Measurements from ENCODE around the gene ZDHHC4.

ZDHHC4 gene

GRCh38 chr7:6608081-6608480 is 30.8 kb downstream of the ZDHHC4 start:
- no peaks in the 10 kb centered on the region for H3K4me1 ChIP-seq (ENCODE audit: control insufficient read depth, insufficient read depth, low read length)
- H3K4me3 ChIP-seq (ENCODE audit: low read depth, low read length), result no peak overlapping the region
- no peak for TF ChIP-seq GLI4 (tag by site-specific recombination; IDR thresholded peaks at IDR 0.05)
- no peak for TF ChIP-seq ZNF658 (tag by site-specific recombination; IDR thresholded peaks at IDR 0.05)
- no peak for TF ChIP-seq ZBTB20 (tag by site-specific recombination; IDR thresholded peaks at IDR 0.05)
- no peak for TF ChIP-seq ZNF266 (tag by site-specific recombination; IDR thresholded peaks at IDR 0.05; ENCODE audit: low read depth)
- no peak for TF ChIP-seq ZNF354C (tag by site-specific recombination; IDR thresholded peaks at IDR 0.05; ENCODE audit: borderline replicate concordance, low read depth)
- no peak for TF ChIP-seq GLI2 (tag by site-specific recombination; IDR thresholded peaks at IDR 0.05; ENCODE audit: borderline replicate concordance, low read depth)
- no peaks in the 10 kb centered on the region for H3K9me3 ChIP-seq (ENCODE audit: control insufficient read depth, insufficient read depth, low read depth, low read length)
- H3K27ac ChIP-seq (ENCODE audit: extremely low read depth, low read depth, low read length), result no peak overlapping the region
- ChIA-PET POLR2A (interaction anchor here (0.6 kb wide), 1 partner anchor 49 kb away, joined by 3 read pairs; no protein-coding TSS in a partner anchor), CTCF (interaction anchor here (0.7 to 0.8 kb wide), 2 partner anchors 93 to 709 kb away, joined by 3 to 4 read pairs; no protein-coding TSS in a partner anchor)
- H3K36me3 ChIP-seq (ENCODE audit: control insufficient read depth in 2 of 2, insufficient read depth in 1 of 2, low read length in 2 of 2), result peaks cover 8 to 15% of the 10 kb centered on the region in 2 experiments; a peak in 2 of 3 replicates

DNA sequence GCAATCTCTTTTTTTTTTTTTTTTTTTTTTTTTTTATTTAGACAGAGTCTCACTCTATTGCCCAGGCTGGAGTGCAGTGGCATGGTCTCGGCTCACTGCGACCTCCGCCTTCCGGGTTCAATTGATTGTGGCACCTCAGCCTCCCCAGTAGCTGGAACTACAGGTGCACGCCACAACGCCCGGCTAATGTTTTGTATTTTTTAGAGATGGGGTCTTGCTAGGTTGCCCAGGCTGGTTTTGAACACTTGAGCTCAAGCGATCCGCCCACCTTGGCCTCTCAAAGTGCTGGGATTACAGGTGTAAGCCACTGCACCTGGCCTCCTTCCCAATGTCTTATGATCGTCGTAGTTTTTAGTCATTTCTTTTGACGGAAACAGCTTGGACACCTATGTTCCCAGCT is 31.5 kb downstream of the ZDHHC4 start:
- peaks cover 2 to 15% of the 10 kb centered on the region in 2 experiments; a peak in 2 of 3 replicates for H3K36me3 ChIP-seq (ENCODE audit: control insufficient read depth in 2 of 2, insufficient read depth in 1 of 2, low read length in 2 of 2)
- TF ChIP-seq ZNF121 (tag by site-specific recombination; IDR thresholded peaks at IDR 0.05), result peak; percentile 81
- TF ChIP-seq SETDB1 (IDR thresholded peaks at IDR 0.05; ENCODE audit: insufficient read length, low read length), result no peak
- H3K4me1 ChIP-seq (ENCODE audit: control insufficient read depth, insufficient read depth, low read length), result no peaks in the 10 kb centered on the region
- no peaks in the 10 kb centered on the region for H3K9me3 ChIP-seq (ENCODE audit: control insufficient read depth, insufficient read depth, low read depth, low read length)
- POLR2A ChIA-PET, result interaction anchor here (0.6 kb wide), 2 partner anchors 48 to 49 kb away, joined by 3 to 4 read pairs; no protein-coding TSS in a partner anchor
- H3K27ac ChIP-seq (ENCODE audit: extremely low read depth, low read depth, low read length), result no peak overlapping the region
- H3K4me3 ChIP-seq (ENCODE audit: low read depth, low read length), result no peak overlapping the region
- CTCF ChIA-PET, result interaction anchor here (0.5 to 0.8 kb wide), 5 partner anchors 9 to 709 kb away, joined by 3 to 4 read pairs (median 3); no protein-coding TSS in a partner anchor

DNA sequence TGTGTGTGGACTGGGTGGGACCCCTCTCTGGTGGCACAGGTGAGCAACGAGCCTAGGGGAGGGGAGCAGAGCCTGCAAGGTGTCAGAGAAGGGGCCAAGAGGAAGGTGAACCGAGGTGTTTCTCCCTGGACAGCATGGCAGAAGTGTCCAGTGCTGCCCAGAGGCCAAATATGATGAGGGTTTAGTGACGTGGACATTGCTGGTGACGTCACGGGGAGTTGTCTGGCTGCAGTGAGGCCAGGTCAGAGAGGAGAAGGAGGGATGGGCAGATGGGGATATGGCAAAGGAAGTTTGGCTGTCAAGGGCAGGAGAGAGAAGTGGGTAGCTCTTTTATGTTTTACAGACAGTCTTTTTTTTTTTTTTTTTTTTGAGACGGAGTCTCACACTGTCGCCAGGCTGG is 35.6 kb downstream of the ZDHHC4 start:
- Histone ChIP-seq H3K4me1 (ENCODE audit: control insufficient read depth, insufficient read depth, low read length) (no peaks in the 10 kb centered on the region), H3K27ac (ENCODE audit: extremely low read depth, low read depth, low read length) (no peak overlapping the region), H3K9me3 (ENCODE audit: control insufficient read depth, insufficient read depth, low read depth, low read length) (no peaks in the 10 kb centered on the region), H3K36me3 (ENCODE audit: control insufficient read depth in 2 of 2, insufficient read depth in 1 of 2, low read length in 2 of 2) (peaks cover 0 to 9% of the 10 kb centered on the region in 2 experiments; a peak in 2 of 3 replicates), H3K4me3 (ENCODE audit: low read depth, low read length) (no peak overlapping the region)
- CTCF ChIA-PET, result interaction anchor here (1.5 kb wide), 1 partner anchor 9 kb away, joined by 3 read pairs; no protein-coding TSS in a partner anchor
- POLR2A ChIA-PET, result no interaction called here
- TF ChIP-seq ZNF529 (tag by site-specific recombination; IDR thresholded peaks at IDR 0.05; ENCODE audit: insufficient replicate concordance) (no peak), ZEB2 (tag by site-specific recombination; IDR thresholded peaks at IDR 0.05) (no peak), ZNF302 (tag by site-specific recombination; IDR thresholded peaks at IDR 0.05; ENCODE audit: low read depth) (no peak), ZNF324 (tag by site-specific recombination; IDR thresholded peaks at IDR 0.05) (no peak), YY2 (tag by site-specific recombination; IDR thresholded peaks at IDR 0.05) (no peak), ZNF830 (tag by site-specific recombination; IDR thresholded peaks at IDR 0.05; ENCODE audit: low read depth) (no peak), BCL11A (tag by site-specific recombination; IDR thresholded peaks at IDR 0.05; ENCODE audit: low read depth) (no peak), YY1 (tag by site-specific recombination; IDR thresholded peaks at IDR 0.05) (no peak), ZNF501 (tag by site-specific recombination; IDR thresholded peaks at IDR 0.05) (no peak), ZNF777 (tag by site-specific recombination; IDR thresholded peaks at IDR 0.05; ENCODE audit: borderline replicate concordance) (no peak), ZNF555 (tag by site-specific recombination; conservative IDR thresholded peaks at IDR 0.05) (no peak), ZNF155 (tag by site-specific recombination; IDR thresholded peaks at IDR 0.05) (no peak)
- TF ChIP-seq, protein P1, sequence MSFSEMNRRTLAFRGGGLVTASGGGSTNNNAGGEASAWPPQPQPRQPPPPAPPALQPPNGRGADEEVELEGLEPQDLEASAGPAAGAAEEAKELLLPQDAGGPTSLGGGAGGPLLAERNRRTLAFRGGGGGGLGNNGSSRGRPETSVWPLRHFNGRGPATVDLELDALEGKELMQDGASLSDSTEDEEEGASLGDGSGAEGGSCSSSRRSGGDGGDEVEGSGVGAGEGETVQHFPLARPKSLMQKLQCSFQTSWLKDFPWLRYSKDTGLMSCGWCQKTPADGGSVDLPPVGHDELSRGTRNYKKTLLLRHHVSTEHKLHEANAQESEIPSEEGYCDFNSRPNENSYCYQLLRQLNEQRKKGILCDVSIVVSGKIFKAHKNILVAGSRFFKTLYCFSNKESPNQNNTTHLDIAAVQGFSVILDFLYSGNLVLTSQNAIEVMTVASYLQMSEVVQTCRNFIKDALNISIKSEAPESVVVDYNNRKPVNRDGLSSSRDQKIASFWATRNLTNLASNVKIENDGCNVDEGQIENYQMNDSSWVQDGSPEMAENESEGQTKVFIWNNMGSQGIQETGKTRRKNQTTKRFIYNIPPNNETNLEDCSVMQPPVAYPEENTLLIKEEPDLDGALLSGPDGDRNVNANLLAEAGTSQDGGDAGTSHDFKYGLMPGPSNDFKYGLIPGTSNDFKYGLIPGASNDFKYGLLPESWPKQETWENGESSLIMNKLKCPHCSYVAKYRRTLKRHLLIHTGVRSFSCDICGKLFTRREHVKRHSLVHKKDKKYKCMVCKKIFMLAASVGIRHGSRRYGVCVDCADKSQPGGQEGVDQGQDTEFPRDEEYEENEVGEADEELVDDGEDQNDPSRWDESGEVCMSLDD (tag by site-specific recombination; IDR thresholded peaks at IDR 0.05), result no peak

Data from HEK293 (cell line).